T47D (cell line): ENCODE measurements around the gene S100A12.

ENCODE experiments used
- DNase-seq, 2 experiments: peaks; one replicate each; pipeline versions ENCODE4 v3.0.0 to v3.0.0-alpha.2; 2011 to 2012; ENCODE audit warnings: low read depth in 1 of 2, low spot score in 1 of 2
- JUND ChIP-seq: IDR thresholded peaks from 2 replicates; pipeline ENCODE4 v1.6.1; 2012; ENCODE audit warnings: low read depth
- in situ Hi-C: cut with HindIII; loops from 2 replicates; pipeline ENCODE4 v1.10.0; 2016; ENCODE audit warnings: low sequenced_read_pairs, low pct_unique_long_range_greater_than_20kb

S100A12 gene

GRCh38 chr1:153392822-153393221, 17.4 kb upstream of the S100A12 start:
- DNase-seq: no peak
- TF ChIP-seq JUND: no peak
- in situ Hi-C loops: no loop called here

GRCh38 chr1:153392258-153392657, 16.8 kb upstream of the S100A12 start:
- in situ Hi-C loops: no loop called here
- no peak for DNase-seq
- TF ChIP-seq JUND: no peak

GRCh38 chr1:153390938-153391710, 15.7 kb upstream of the S100A12 start, which contains the start of gene S100A8:
TSS of gene S100A8 (minus strand) at chr1:153391073. CDS start at chr1:153390535, 538 bp downstream.
- in situ Hi-C loops: no loop called here
- DNase-seq: peak; percentile 70 to 82
- no peak for TF ChIP-seq JUND

DNA sequence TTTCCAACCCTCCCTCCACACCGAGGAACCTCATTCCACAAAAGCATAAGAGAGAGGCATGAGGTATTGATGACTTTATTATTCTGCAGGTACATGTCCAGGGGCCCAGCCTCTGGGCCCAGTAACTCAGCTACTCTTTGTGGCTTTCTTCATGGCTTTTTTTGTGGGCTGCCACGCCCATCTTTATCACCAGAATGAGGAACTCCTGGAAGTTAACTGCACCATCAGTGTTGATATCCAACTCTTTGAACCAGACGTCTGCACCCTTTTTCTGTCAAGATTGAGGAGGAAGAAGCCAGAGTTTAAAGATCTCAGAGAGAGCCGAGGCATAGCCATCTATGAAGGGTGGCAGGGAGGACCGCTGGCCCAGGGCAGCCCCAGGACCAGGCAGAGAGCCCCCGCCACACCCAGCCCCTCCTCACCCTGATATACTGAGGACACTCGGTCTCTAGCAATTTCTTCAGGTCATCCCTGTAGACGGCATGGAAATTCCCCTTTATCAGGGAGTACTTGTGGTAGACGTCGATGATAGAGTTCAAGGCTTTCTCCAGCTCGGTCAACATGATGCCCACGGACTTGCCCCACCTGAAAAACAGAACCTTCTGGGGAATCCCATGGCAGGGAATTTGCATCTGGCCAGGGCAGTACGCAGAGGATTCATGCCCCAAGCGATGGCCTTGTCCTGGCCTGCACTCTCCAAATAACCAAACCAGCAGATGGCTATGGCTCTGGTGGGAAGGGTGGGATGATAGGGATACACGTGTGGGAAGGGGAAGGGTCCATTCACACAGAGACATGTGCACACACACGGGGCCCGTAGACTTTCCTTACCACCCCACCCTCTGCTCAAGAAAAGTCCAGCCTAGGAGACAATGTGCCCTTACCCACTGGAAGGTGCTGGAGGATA, 14.8 kb upstream of the S100A12 start:
- DNase-seq: peak in 1 of 2 experiments; percentile 37
- TF ChIP-seq JUND: no peak
- in situ Hi-C loops: no loop called here

- in situ Hi-C loops: no loop called here
- DNase-seq: no peak
- no peak for TF ChIP-seq JUND
Observed at GRCh38 chr1:153389401-153389800, 14.0 kb upstream of the S100A12 start.

- in situ Hi-C loops: no loop called here
- TF ChIP-seq JUND: no peak
- no peak for DNase-seq
Observed at GRCh38 chr1:153387785-153388184, 12.4 kb upstream of the S100A12 start.

DNA sequence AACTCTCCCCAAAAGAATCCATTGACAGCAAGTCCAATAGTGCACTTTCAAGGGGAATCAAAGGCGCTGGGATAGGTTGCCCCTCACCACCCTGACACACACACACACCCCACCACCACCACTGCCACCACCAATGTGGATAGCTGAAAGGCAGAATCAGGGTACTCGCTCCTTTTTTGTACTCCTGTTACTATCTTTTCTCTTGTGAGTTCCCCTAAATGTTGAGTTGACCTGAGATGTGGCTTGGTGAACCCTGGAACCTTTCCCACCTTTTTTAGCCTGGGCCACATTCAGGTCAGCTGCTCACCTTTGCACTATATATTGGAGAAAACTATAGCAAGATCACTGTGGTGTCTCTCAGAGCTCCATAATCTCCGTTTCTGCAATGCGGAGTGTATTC, 11.6 kb upstream of the S100A12 start:
- in situ Hi-C loops: no loop called here
- no peak for DNase-seq
- no peak for TF ChIP-seq JUND

DNA sequence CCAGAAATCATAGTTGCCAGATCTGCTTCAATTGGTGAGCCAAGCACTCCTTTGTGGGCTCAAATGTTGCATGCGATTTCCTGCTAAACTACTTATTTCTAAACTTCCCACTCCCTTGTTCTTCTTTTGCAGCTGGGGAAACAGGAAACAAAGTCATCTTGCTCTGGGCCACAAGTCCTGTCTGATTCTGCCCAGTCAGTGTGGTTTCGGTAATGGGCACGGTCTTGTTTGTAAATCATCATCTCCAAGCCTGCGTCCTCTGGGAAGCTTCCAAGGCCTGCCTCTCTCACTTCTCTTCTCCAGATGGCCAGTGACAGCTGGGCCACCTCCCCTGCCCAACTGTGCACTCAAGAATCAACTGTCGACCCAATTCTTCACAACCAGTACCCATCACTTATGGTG, 11.1 kb upstream of the S100A12 start:
- no peak for DNase-seq
- in situ Hi-C loops: no loop called here
- no peak for TF ChIP-seq JUND

- in situ Hi-C loops: no loop called here
- no peak for TF ChIP-seq JUND
- DNase-seq: no peak
Observed at GRCh38 chr1:153384958-153385580, 9.6 kb upstream of the S100A12 start.

DNA sequence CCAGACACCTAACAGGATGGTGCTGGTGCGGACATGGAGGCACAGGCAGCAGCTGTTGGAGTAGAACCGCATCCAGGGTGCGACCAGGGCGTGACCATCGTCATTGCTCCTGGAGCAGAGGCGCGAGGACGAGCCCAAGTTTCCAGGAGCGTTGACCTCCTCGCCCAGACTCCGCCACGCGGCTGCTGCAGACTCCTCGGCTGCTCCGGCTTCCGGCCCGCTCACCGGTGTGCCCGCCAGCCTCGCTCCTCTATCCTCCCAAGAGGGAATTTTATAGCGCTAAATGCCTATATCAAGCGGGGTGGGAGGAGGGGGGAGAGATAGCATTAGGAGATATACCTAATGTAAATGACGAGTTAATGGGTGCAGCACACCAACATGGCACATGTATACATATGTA, 5.3 kb upstream of the S100A12 start:
- no peak for DNase-seq
- no peak for TF ChIP-seq JUND

GRCh38 chr1:153379591-153379990, 4.2 kb upstream of the S100A12 start:
- in situ Hi-C loops: no loop called here
- DNase-seq: no peak
- no peak for TF ChIP-seq JUND

More for the DNA sequence above, 5.3 kb upstream of the S100A12 start:
- in situ Hi-C loops: no loop called here

- no peak for DNase-seq
- TF ChIP-seq JUND: no peak
- in situ Hi-C loops: no loop called here
Observed at GRCh38 chr1:153374071-153374470, 1.4 kb downstream of the S100A12 start.
